HG03520 (cell line): Measurements from ENCODE around the gene CLEC16A.

ENCODE experiments used
- ATAC-seq: cut with Tn5 transposase; IDR thresholded peaks from one replicate; pipeline ENCODE4 v1.9.1; 2021; ENCODE audit warnings: mild to moderate bottlenecking, moderate library complexity; ENCODE audit not compliant: unreplicated experiment

CLEC16A gene

DNA sequence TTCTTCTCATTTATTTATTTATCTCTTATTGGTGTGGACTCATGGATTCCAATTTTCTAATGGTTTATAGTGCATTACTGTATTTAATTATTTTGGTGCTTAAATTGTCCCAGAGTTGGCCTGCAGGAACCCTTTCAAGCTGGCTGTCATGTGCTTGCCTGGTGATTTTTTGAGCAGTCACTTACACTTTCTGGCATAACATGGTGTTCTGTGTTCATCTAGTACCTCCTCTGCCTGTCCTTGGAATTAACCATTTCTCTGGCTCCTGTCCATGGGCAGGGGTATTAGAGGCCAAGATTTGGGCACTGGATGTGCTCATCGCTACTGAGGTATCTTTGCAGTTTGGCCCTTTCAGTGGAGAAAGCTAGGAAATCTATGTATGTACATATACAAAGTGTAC, 67.0 kb downstream of the CLEC16A start:
- no peak for ATAC-seq

DNA sequence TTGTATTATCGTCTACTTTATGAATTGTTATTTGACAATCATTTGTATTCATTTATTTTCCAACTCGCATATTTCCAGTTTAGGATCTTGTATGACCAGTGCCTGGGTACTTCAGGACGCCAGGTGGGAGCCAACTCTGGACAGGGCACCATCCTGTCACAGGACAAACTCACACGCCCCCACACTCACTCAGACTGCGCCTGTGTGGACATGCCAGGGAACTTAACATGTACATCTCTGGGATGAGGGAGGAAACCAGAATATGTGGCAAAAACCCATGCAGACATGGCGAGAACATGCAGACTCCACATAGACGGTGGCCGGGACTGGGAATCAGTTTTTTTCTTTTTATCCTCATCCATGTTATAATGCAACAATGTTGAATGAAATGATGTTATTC, 68.5 kb downstream of the CLEC16A start:
- ATAC-seq: no peak

DNA sequence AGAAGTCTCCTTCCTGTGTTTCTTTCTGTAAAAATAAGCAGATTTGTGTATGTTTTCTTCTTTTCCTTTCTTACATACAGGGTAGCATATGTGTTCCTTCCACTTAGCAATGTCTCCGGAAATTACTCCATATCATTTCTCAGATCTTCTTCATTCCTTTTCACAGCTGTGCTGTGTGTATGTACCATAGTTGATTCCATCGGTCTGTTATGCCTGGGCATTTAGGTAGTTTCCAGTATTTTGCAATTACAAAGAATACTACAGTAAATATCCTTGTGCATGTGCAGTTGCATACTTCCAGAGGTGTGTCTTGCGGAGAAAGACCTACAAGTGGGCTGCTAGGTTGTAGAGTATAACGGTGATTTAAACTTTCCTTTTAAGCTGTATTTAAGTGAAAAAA, 69.8 kb downstream of the CLEC16A start:
- no peak for ATAC-seq

DNA sequence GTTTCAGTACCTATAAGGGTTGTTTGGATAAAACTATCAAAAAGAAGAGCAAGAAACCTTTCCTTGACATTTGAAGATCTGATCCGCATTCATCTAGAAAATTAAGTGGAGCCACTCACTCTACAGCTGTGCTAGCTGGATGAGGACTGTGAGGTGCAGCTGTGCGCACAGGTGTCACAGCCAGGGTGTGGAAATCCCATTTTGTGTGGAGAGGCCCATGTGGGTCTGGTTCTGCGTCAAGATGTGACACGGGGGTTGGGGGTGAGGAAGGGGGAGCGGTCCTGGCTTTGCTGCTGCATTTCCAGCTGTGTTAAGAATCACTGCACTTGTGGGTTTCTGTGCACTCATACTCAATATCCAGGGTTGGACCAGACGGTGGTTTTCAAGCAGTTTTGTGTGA, 70.7 kb downstream of the CLEC16A start:
- ATAC-seq: no peak

DNA sequence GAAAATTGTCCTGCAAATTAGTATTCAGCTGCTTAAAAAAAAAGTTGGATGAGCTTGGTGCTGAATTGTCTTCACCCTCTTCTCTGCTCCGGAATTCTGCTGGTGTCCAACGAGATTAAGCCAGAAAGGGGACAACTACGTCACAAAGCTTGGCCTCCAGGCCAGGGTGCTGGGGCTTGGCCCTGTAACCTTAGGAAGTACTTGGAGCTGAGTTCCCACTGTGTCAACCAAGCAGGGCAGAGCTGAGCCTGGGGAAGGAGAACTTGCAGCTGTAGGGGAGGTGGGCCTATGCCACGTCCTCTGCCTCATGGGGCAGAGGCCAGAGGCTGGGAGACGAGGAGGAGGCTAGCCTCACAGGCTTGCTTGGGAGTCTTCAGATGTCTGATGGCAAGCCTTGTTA, 71.2 kb downstream of the CLEC16A start:
- ATAC-seq: no peak

DNA sequence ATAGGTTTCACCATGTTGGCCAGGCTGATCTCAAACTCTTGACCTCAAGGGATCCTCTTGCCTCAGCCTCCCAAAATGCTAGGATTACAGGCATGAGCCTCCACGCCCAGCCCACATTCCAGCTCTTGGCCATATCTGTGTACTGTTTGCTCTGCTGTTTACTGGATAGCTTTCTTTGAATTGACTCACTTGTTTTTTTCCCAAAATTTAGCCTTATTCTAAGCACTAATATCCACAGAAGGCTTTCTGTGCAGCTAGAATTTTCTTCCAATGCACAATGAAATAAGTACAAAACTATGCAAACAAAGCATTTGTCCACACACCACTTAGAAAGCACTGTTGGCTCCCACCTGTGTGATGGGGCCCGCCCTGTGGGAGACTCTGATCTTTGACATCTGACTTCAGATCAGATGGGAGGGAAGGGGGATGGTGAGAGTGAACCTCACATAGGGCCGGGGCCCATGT, 72.2 kb downstream of the CLEC16A start:
- no peak for ATAC-seq

DNA sequence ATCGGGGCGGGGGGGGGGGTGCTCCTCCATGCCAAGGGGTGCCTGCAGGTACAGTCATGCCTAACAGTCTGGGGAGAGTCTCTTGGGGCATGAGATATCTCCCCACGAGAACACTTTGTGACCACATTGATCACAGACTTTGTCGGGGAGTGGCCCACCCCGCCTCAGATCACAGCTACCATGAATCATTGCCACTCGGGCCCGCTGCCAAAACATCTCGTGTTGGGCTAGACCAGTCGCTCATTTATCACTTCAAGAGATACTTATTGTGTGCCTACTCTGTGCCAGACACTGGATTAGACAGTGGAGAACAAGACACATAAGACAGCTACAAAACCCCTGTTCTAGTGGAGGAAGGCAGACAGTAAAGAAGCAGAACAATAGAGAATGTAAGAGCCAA, 72.6 kb downstream of the CLEC16A start:
- ATAC-seq: no peak

DNA sequence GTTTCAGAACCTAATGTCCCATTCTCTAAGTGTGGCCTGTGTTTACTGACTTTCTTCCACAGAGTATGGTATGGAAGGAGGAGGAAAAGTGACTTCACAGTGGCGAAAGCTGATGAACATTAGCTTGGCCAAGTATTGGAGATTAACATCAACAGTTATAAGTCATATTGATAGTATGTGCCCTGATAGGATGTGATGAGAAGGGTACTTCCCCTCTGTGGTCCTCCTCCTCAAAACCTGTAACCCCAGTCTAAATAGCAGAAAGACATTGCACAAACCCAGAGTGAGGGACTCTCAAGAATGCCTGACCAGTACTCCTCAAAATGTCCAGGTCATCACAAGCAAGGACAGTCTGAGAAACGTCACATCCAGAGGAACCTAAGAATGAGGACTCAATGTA, 73.1 kb downstream of the CLEC16A start:
- ATAC-seq: no peak

DNA sequence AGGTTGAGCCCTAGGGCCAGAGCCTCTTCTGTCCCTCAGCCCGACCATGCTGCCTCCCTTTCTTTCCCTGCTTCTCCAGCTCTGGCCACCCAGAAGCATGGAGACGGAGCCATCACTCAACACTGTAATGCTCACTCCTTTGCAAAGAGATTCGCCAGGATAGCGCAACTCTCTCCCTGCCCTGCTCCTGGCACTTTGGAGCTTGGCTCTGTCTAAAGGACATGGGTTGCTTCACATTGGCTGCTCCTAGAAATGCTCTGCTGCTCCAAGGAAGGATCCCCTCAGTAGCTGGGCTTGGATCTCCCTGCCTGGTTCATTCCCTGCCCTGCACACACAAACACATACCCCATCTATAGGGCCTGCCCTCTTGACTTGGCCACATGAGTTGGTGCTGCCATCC, 76.0 kb downstream of the CLEC16A start:
- no peak for ATAC-seq

DNA sequence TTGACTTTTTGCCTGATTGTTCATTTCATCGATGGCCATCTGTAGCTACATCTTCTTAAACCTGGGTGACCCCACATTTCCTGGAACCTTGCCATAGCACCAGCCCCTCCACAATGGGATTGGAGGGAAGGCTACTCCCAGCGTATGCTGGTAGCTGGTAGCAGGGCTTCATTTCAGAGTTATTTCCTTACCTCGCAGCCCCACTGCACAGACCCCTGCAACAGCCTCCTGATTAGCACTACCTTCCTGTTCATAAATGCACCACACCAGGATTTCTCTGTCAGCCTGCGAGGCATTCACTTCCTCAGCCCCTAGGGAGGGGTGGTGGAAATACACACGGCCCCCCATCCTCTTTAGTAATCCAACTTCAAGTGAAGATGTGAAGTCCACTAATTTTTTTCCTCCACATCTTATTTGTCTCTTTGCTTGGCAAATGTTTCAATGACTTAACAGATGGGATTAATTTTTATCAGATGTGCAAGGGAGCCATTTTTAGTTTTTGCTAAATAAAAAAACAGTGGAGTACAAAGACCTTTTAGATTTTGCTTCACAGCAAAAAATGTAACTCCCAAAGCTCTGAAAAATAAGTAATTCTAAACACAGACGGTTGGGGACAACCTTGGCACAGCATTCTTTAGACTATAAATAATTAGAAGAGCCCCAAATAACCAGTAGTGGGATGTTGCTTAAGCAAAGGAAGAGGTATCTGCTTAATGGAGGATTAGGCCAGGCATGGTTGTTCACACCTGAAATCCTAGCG, 76.6 kb downstream of the CLEC16A start:
- no peak for ATAC-seq

DNA sequence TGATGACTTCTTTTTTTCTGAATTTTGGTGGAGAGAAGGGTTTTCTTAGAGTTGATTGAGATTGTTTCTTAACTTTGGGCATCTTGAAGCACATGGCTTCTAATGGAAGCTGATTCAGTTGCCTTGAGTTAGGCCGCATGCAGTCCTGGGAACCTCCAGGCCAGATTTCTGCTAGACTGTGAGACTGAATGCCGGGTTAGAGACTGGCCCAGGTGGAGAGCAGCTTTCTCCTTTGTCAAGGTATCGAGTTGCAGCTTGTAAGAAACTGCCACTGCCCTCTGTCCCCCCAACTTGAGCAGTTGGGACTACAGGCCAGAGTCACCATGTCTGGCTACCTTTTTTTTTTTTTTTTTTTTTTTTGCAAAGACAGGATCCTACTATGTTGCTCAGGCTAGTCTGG, 77.6 kb downstream of the CLEC16A start:
- ATAC-seq: no peak

DNA sequence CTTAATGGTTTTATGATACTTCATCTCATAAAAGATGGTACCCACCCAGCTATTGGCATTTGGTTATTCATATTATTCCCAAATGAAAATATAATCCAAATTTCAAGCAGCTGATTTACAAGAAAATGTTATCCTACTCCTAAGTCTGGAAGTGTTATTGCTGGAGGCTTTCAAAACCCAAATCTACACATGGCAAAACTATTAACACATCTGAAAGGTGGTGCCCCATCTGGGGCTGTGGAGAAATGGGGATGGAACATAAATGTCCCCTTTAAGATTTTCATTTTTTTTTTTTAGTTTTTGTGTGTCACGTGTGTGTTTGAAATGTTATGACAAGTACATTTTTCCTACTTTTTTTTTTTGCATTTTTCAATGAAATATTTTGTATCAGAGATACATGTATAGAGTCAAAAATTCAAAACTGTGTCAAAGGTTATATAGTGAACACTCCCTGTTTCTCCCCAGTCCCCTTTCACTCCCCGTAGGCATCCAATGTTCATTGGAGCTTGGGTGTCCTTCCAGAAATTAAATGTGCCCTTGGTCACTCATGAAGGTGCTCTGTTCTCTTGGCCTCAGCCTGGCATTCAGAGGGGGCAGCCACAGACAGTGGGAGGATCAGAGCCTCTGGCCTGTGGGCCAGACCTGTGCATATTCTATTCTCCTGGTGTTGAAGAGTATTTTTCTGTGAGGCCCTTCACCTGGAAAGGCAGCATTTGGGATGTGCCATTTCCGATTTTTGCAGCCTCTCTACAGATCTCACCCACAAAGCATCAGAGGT, 79.1 kb downstream of the CLEC16A start:
- ATAC-seq: no peak

DNA sequence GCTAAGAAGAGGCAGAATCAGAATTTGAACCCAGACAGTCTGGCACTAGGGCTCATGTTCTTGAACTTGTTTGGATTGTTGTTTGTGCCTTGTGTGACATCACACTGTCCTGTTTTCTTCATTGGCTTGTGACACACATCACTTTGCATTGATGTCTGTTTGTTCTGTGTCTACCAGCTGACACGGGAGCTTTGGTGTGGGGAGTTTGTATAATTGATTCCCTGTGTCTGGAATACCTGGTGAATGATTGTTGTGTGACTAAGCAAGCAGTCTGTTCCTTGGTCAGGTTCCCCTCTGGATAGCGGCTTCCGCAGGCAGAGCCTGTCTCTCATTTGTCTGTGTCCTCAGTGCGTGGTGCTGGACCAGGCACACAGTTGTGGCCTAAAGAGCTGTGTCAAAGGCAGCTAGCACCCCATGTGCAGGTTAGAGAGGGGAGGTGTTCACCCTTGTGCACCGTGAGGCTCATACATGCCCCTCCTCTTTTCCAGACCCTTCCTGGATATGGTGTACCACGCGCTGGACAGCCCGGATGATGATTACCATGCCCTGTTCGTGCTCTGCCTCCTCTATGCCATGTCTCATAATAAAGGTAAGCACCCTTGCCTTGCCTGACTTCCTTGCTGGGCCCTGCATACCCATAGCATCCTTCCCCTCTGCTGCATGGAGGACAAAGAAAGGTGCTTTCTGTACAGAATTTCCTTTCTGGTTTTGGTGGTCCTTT, 80.1 kb downstream of the CLEC16A start:
- no peak for ATAC-seq

DNA sequence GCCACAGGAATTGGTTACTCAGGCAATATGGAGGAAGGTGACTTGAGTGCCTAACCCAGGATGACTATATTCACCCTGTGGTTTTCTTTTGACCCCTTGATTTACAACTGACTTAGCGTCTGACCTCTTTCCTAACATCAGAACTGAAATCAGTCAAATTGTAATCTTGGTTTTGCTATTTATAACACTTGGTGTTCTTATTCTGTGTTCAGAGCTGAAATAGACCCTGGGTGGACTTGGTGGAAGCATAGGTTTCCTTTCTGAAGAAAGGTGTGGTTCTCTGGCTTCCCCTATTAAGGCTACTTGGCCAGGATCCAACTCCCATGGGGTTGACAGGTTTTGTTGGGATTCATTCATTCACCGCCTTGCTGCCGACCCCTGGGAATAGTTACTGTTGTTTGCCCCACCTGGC, 80.8 kb downstream of the CLEC16A start:
- no peak for ATAC-seq

DNA sequence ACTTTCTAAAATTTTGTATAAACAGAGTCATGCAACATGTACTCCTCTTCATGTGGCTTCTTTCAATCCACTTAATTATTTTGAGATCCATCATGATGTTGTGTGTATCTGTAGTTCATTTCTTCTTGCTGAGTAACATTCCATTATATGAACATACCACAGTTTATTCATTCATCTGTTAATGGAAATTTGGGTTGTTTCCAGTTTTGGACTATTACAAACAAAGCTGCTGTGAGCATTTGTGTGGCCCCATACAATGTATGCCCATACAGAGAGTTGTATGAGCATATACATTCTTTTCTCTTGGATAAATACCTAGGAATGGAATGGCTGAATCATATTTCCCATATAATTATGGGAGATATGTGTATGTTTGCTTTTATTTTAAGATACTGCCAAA, 85.6 kb downstream of the CLEC16A start:
- ATAC-seq: no peak

DNA sequence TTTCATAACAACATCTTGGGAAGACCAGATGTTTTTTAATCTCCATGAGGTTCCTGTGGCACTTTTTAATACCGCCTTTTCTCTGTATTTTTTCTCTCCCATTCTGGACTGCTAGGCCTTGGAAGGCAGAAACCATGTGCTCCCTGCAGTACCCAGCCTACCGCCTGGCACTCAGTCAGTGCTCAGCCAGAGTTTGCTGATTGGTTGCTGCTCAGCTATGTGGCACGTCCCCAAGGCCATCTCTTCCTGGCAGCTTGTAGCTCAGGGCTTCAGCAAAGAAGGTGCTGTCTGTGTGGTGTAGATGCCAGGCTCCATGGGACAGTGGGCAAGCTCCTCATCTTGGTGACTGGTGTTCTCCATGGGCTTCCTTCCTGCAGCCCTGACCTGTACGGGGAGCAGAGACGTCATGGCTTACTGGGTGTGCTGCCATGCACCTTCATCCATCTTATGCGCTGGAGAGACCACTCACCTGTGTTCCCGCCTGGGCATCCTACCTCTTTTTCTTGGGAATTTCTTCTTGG, 86.7 kb downstream of the CLEC16A start:
- ATAC-seq: no peak

DNA sequence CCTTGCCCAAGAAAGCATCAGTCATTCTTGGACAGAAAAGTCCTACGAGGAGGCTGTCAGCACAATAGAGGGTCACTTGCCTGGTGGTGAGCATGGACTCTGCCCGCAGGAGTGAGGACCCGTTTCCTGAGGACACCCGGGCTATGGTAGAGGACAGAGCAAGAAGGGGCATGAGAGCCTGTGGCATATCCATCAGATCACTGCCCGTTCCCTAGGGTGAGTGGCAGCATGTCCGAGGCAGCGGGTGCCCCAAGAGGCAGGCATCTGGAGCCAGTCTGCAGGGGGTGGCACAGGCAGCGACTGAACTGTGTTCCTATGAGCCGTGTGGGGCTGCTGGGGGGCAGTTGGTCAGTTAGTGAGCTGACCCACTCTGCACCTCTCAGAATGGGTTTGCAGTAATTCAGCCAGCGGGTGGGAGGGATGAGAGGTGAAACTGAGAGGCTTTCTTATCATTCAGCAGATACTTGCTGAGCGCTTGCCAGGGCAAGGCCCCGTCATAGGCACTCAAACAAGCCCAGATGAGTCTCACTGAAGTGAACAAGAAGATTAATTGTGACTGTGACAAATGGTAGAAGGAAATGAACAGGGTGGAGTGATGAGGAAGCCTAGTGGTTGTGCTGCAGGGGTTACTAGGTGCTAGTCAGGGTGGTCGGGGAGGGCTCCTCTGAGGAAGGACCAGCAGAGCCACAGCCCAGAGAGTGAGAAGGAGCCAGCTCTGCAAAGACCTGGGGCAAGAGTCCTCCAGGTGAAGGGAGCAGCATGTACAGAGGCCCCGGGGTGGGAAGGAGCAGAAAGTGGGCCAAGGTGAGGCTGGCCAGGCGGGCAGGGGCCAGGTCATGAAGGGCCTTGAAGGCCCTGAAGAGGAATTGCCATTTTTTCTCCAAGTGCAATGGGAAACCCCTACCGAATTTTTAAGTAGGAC, 87.9 kb downstream of the CLEC16A start:
- no peak for ATAC-seq

DNA sequence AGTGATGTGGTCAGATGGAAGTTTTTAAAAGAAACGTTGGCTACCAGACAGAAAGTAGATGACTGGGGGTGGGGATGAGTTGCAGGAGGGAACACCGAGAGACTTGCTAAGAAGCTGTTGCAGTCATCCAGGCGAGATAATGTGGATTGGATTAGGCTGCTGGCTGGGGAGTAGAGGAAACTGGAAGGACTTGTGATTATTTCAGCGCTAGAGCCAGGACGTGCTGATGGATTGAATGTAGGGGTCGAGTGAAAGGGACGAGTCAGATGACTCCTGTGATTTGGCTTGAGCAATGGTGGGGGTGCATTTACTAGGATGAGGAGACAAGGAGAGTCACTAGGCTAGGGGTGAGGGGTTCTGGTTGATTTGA, 88.5 kb downstream of the CLEC16A start:
- ATAC-seq: no peak

DNA sequence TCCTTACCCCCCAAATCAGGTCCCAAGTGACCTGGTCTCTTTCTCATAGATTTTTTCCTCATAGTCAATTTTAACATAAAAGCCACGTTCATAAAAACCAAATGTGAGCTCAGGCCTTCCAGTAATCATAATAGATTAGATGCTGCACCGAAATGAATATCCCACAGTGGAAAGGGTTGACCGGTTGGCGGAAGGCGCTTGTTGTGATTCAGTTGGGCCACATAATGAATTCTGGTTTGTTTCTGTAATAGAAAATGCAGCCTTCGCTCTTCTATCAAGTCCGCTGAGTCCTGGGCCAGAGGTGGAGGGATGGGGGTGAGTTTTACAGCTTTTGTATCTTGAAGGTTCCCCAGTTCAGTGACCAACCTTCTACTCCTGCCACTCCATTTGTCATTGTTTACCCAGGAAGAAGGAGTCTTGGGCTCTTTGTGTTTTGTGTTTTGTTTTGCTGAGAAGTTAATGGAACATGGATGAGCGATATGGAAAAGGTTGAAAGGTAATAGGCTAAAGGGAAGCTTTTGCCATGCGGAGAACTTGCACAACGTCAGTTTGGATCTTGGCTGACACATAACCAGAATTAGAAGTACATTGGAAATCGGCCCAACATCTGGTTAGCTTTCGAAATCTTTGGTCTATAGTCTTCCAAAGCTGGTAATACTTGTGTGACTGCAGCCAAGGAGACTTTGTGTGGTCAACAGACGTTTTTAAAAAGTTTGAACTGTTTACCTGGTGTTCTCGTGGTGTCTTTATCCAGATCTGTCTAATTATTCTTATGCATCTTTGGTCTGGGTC, 89.5 kb downstream of the CLEC16A start:
- ATAC-seq: no peak

DNA sequence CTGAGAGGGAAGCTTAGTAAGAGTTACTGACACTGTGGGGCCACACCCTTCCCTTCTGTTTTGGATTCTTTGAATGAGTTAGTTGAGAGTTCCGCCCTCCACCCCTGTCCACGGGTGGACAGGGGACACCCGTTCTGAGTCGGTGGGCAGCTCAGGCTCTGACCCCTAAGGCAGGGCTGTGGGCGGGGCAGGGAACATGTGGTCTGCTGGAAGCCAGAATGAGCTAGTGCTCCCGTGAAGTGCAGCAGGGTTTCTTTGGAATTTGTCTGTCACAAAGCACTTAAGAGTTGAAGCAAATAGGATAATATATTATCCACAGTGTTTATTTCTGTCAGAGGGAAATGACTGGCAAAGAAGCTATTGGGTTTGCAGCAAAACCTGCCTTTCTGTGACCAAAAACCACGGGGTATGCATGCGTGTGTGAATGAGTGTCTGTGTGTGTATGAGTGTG, 90.1 kb downstream of the CLEC16A start:
- no peak for ATAC-seq
